Measurements from ENCODE around the gene CLEC9A.

CLEC9A gene

GRCh38 chr12:10067942-10068341 lies 37.5 kb downstream of the CLEC9A start:
- DNase-seq, result no peak

GRCh38 chr12:10068644-10069043 lies 38.2 kb downstream of the CLEC9A start:
- no peak for DNase-seq

- DNase-seq, result no peak
Observed at GRCh38 chr12:10069099-10069498, 38.6 kb downstream of the CLEC9A start.

GRCh38 chr12:10069976-10070375 lies 39.5 kb downstream of the CLEC9A start:
- DNase-seq, result no peak

GRCh38 chr12:10070380-10070779 lies 39.9 kb downstream of the CLEC9A start:
- no peak for DNase-seq

GRCh38 chr12:10072131-10072530 lies 41.6 kb downstream of the CLEC9A start:
- DNase-seq, result no peak

GRCh38 chr12:10073261-10073660 lies 42.8 kb downstream of the CLEC9A start:
- DNase-seq, result no peak

GRCh38 chr12:10075451-10075850 lies 45.0 kb downstream of the CLEC9A start:
- no peak for DNase-seq

- DNase-seq, result no peak
Observed at GRCh38 chr12:10082117-10082874, 51.8 kb downstream of the CLEC9A start.

GRCh38 chr12:10084733-10085132 lies 54.3 kb downstream of the CLEC9A start:
- DNase-seq, result no peak

- no peak for DNase-seq
Observed at GRCh38 chr12:10086387-10086786, 55.9 kb downstream of the CLEC9A start.

GRCh38 chr12:10088031-10088430 lies 57.5 kb downstream of the CLEC9A start:
- no peak for DNase-seq

- no peak for DNase-seq
Observed at GRCh38 chr12:10088955-10089900, 58.7 kb downstream of the CLEC9A start.

- DNase-seq, result no peak
Observed at GRCh38 chr12:10094646-10095395, 64.3 kb downstream of the CLEC9A start.

- no peak for DNase-seq
Observed at GRCh38 chr12:10095971-10096370, 65.5 kb downstream of the CLEC9A start.

- DNase-seq, result no peak
Observed at GRCh38 chr12:10097521-10097920, 67.0 kb downstream of the CLEC9A start.

- DNase-seq, result no peak
Observed at GRCh38 chr12:10098791-10099190, 68.3 kb downstream of the CLEC9A start, which contains the start of gene CLEC1A. CLEC1A (minus strand) TSS chr12:10098985; CDS start chr12:10098922, 63 bp downstream.

- DNase-seq, result no peak
Observed at GRCh38 chr12:10101042-10101579, 70.6 kb downstream of the CLEC9A start.

- no peak for DNase-seq
Observed at GRCh38 chr12:10101648-10102220, 71.3 kb downstream of the CLEC9A start.

GRCh38 chr12:10102322-10102721 lies 71.8 kb downstream of the CLEC9A start:
- no peak for DNase-seq

GRCh38 chr12:10110256-10110844 lies 79.9 kb downstream of the CLEC9A start:
- DNase-seq, result no peak

- no peak for DNase-seq
Observed at GRCh38 chr12:10111451-10111850, 81.0 kb downstream of the CLEC9A start.
